Esophagus squamous epithelium (tissue), 4 donors: ENCODE measurements around the gene SLC35F3.

Source experiments
- CTCF ChIP-seq, 6 experiments: fragments of 450-650 bp in 4 of 6; fragments of 200-600 bp in 2 of 6; sonication (generic) in 2 of 6; IDR thresholded peaks; one replicate each; pipeline ENCODE4 v1.5.1; 2016 to 2019; ENCODE audit warnings: antibody characterized with exemption in 6 of 6, mild to moderate bottlenecking in 4 of 6, moderate library complexity in 4 of 6
- POLR2A ChIP-seq, 4 donors: fragments of 450-650 bp; IDR thresholded peaks; one replicate each; pipeline ENCODE4 v1.6.1; 2017; ENCODE audit warnings: antibody characterized with exemption in 4 of 4, mild to moderate bottlenecking in 4 of 4, moderate library complexity in 3 of 4

GRCh38 chr1:234044079-234044478 lies 139.6 kb downstream of the SLC35F3 start:
- TF ChIP-seq CTCF (IDR thresholded peaks at IDR 0.05) = no peak
- no peak for TF ChIP-seq POLR2A (IDR thresholded peaks at IDR 0.05)
